Stimulated activated naive B cell treated with anti-CD40 and anti-IgM and Interleukin-4, amounts not matched to agents 10 μg/mL and 1 μg/mL and 100 μg/mL, for 72 hours (primary cell): ENCODE data around the gene ACE.
A peak's percentile ranks its signal among the peaks of the same experiment; 100 is the strongest.

ENCODE experiments used
- ATAC-seq, 2 donors: fragments of 150-1000 bp; cut with Tn5 transposase; replicated peaks; 2 replicates each; pipeline ENCODE4 v1.10.0; 2021; ENCODE audit warnings: moderate library complexity in 1 of 2
- DNase-seq: peaks from one replicate; pipeline ENCODE4 v3.0.0; 2021
- H3K27ac Mint-ChIP-seq: one replicate; pipeline ENCODE4 v1.8.0; 2022; ENCODE audit warnings: mild to moderate bottlenecking, mixed read lengths
- H3K27me3 Mint-ChIP-seq, 2 donors: one replicate each; pipeline ENCODE4 v1.8.0; 2022; ENCODE audit warnings: mixed read lengths in 2 of 2
- H3K36me3 Mint-ChIP-seq, 2 donors: one replicate each; pipeline ENCODE4 v1.8.0; 2022; ENCODE audit warnings: mixed read lengths in 2 of 2, mild to moderate bottlenecking in 1 of 2
- H3K4me1 Mint-ChIP-seq, 2 donors: one replicate each; pipeline ENCODE4 v1.8.0; 2022; ENCODE audit warnings: mixed read lengths in 2 of 2, mild to moderate bottlenecking in 1 of 2
- H3K4me3 Mint-ChIP-seq, 2 donors: one replicate each; pipeline ENCODE4 v1.8.0; 2022; ENCODE audit warnings: mild to moderate bottlenecking in 2 of 2, mixed read lengths in 2 of 2, moderate library complexity in 1 of 2
- H3K9me3 Mint-ChIP-seq, 2 donors: one replicate each; pipeline ENCODE4 v1.8.0; 2022; ENCODE audit warnings: mixed read lengths in 2 of 2, mild to moderate bottlenecking in 1 of 2

Gene ACE

DNA sequence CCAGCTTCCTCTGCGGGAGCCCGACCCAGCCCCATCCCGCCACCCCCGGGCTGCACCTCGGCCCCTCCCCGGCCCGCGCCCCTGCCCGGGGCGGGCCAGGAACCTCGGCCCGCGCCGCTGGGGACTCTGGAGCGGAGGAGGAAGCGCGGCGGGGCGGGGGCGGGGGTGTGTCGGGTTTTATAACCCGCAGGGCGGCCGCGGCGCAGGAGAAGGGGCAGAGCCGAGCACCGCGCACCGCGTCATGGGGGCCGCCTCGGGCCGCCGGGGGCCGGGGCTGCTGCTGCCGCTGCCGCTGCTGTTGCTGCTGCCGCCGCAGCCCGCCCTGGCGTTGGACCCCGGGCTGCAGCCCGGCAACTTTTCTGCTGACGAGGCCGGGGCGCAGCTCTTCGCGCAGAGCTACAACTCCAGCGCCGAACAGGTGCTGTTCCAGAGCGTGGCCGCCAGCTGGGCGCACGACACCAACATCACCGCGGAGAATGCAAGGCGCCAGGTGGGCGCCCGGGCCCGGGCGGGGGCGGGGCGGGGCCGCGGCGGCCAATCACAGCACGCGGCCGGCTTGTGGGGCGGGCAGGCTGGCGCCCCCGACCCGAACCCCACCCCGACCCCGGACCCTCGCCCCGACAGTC lies at the start of gene ACE:
TSS of gene ACE (plus strand) at position 208 of the 626 bp plus-strand sequence. CDS start at position 242, 34 bp downstream.
- Mint-ChIP-seq H3K4me1 (peaks cover 30 to 39% of the 10 kb centered on the region in 2 donors), H3K27ac (peak within 1 kb of the TSS; percentile 42), H3K9me3 (no peaks in the 10 kb centered on the region), H3K27me3 (peaks cover 42 to 46% of the 10 kb centered on the region in 2 donors), H3K36me3 (no peaks in the 10 kb centered on the region), H3K4me3 (peak within 1 kb of the TSS; percentile 87 to 88)
- DNase-seq: no peak
- peak; percentile 59 to 71 for ATAC-seq

DNA sequence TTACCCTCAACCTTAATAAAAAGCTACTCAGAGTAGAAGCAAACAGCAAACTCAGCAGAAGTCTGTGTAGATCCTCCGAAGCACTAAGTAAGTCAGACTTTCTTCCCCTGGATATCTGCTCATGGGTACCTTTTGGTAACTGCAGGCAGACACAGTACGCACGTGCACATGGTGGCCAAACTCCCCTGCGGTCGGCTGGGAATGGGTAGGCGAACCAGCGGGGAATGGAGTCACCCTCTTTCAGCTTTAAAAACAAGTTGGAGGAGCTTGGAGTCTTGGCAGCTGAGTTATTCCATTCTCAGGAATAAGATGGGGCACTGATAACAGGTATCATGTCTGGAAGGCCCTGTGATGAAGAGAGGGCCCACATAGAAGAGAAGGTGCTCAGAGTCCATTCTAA lies 47.1 kb upstream of the ACE start:
- ATAC-seq (no peak), DNase-seq (no peak)
- Mint-ChIP-seq H3K9me3 (no peaks in the 10 kb centered on the region), H3K27me3 (peaks cover 14 to 16% of the 10 kb centered on the region in 2 donors), H3K27ac (no peak overlapping the region), H3K4me3 (no peak overlapping the region), H3K36me3 (peaks cover 9 to 24% of the 10 kb centered on the region in 2 donors), H3K4me1 (peaks cover 15 to 31% of the 10 kb centered on the region in 2 donors)

DNA sequence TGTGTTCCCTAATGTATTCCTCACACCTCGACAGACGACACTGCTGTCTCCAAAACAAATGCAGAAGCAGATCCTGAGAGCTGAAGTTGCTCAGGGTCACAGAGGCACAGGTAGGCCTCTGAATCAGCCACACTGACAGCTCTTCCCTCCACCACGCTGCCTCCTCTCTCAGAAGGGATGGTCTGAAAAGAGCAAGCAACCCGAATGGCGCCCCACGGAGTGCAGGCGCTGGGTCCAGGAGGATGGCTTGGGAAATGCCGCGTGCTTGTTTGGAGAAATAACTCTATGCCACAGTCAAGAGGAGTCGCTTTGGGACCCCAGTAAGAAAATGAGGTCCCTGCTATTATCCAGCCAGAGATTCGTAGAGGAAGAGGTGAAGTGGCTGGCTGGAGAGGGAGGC lies 46.6 kb upstream of the ACE start:
- no peak overlapping the region for H3K4me3 Mint-ChIP-seq
- DNase-seq (no peak), ATAC-seq (no peak)
- H3K4me1 Mint-ChIP-seq: peaks cover 18 to 36% of the 10 kb centered on the region in 2 donors
- peaks cover 14 to 16% of the 10 kb centered on the region in 2 donors for H3K27me3 Mint-ChIP-seq
- no peak overlapping the region for H3K27ac Mint-ChIP-seq
- H3K36me3 Mint-ChIP-seq: peaks cover 12 to 28% of the 10 kb centered on the region in 2 donors
- H3K9me3 Mint-ChIP-seq: no peaks in the 10 kb centered on the region

DNA sequence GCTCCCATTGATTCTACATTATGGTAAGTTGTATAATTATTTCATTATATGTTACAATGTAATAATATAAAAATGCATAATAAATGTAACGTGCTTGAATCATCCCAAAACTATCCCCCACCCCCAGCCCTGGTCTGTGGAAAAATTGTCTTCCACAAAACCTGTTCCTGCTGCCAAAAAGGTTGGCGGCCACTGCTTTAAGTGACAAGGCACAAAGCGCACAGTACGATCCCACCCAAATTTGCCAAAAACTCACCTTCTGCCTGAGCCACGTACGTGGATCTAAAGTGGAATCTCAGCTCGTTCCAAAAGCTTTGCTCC lies 45.3 kb upstream of the ACE start:
- peaks cover 14 to 18% of the 10 kb centered on the region in 2 donors for H3K27me3 Mint-ChIP-seq
- H3K36me3 Mint-ChIP-seq: peaks cover 15 to 37% of the 10 kb centered on the region in 2 donors
- no peaks in the 10 kb centered on the region for H3K9me3 Mint-ChIP-seq
- no peak for ATAC-seq
- no peak for DNase-seq
- no peak overlapping the region for H3K27ac Mint-ChIP-seq
- H3K4me3 Mint-ChIP-seq: no peak overlapping the region
- peaks cover 19 to 36% of the 10 kb centered on the region in 2 donors for H3K4me1 Mint-ChIP-seq

DNA sequence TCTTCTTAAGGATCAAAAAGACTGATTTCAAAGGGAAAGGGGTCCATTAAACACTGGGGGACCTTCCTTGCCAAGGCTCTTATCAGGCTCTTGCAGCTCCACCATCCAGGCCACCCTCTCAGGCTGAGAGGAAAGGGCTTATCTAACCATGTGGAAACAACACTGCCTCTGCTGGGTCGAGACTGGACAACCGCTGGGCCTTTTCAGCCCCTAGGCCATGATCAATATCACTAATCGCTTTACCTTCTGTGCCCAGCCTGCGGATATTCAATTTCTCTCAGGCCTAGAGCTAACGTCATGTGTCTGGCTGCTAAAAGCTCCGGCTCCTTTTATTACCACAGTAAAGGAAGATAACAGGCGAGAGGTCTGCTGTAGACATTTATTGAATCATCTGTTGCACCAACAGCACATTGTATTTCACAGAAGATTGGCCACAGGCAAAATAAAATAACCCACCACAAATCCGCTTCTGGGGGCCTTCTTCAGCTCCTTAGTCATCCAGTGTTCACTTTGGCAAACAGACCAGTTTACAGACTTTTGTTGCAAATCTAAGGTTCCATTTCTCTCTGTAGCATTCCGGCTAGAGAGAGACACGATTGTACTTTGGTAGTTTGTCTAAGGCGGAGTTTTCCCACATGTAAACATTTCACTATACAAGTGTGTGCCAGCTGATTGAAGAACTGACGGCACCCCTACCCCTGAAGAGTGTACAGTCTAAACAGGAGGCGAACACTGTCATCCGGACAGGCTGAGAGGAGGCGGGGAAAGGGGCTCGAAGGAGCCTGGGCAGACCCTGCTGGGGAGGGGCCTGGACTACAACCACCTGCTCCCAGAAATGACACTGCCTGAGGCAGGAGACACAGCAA lies 44.7 kb upstream of the ACE start:
- DNase-seq (no peak), ATAC-seq (no peak)
- H3K9me3 Mint-ChIP-seq: no peaks in the 10 kb centered on the region
- peaks cover 14 to 24% of the 10 kb centered on the region in 2 donors for H3K27me3 Mint-ChIP-seq
- peaks cover 13 to 30% of the 10 kb centered on the region in 2 donors for H3K4me1 Mint-ChIP-seq
- H3K27ac Mint-ChIP-seq: no peak overlapping the region
- H3K36me3 Mint-ChIP-seq: peaks cover 15 to 39% of the 10 kb centered on the region in 2 donors
- H3K4me3 Mint-ChIP-seq: no peak overlapping the region

DNA sequence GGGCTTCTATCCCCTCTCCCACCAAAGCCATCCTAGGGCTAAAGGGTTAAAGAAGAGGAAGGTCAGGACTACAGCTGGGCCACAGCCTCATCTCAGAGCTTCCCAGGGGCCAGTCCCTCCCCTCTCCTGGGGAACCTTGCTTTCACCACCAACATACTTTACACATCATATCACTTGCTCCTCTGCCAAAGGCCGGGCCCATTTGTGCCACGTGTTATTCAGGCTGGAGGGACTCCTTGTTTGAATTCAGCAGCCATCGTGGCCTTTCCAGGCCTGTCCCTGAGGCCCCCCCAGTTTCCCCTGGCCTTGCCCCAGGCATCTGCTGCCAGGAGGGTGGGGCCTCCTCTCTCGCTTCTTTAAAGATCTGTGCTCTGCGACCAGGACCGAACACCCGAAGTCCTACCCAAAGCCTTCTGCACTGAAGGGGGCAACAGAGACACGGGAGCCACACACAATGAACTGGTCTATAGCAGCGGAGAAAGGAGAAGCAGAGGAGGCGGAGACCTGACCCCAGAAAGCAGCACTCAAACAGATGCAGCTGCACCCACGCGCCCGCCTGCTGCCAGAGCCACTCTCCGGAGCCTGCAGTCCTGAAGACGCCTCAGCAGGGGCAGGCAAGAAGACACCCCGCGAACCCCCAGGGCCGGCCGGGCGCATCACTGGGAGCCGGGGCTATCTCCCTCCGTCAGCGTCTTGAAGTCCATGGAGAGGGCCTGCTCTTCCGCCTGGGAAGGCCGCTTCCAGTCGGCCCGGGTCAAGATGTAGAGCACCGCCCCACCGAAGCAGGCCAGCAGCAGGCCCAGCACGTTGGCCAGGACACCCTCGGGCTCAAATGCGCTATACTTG lies 42.9 kb upstream of the ACE start:
- ATAC-seq: peak; percentile 54 to 55
- Mint-ChIP-seq H3K4me3 (no peak overlapping the region), H3K4me1 (peaks cover 11 to 33% of the 10 kb centered on the region in 2 donors), H3K36me3 (peaks cover 15 to 39% of the 10 kb centered on the region in 2 donors), H3K27me3 (peaks cover 14 to 31% of the 10 kb centered on the region in 2 donors), H3K9me3 (no peaks in the 10 kb centered on the region), H3K27ac (no peak overlapping the region)
- DNase-seq: no peak

DNA sequence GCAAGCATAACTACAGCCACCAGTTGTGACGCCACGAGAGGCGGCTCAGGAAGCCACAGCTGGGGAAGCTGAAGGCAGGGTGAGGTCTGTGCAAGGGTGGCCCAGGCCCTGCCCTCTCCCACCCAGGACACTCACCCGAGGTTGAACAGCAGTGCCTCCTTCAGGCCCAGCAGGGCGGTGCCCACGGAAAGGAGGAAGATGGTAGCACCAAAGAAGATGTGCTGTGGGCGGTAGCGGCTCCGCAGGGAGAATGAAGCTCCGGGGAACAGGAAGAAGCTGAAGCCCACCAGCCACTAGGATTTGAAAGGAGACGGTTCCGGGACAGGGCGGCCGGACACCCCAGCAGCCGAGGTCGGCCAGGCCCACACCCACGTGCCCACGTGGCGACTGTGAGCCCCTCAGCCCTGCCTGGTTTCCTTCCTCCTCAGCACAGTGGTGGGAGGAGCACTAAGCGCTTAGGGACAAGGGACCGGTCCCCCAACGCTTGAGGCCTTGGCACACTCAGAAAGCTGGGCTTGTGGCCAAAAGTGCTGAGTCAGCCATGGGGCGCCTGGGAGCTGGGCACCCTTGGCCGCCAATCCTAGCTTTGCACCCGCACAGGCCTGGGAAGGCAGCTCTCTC lies 41.8 kb upstream of the ACE start:
- Mint-ChIP-seq H3K36me3 (peaks cover 15 to 39% of the 10 kb centered on the region in 2 donors), H3K27ac (peak overlapping the region; percentile 42), H3K4me3 (no peak overlapping the region), H3K9me3 (no peaks in the 10 kb centered on the region), H3K4me1 (peaks cover 18 to 44% of the 10 kb centered on the region in 2 donors), H3K27me3 (peaks cover 14 to 31% of the 10 kb centered on the region in 2 donors)
- ATAC-seq (peak; percentile 47 to 49), DNase-seq (no peak)

DNA sequence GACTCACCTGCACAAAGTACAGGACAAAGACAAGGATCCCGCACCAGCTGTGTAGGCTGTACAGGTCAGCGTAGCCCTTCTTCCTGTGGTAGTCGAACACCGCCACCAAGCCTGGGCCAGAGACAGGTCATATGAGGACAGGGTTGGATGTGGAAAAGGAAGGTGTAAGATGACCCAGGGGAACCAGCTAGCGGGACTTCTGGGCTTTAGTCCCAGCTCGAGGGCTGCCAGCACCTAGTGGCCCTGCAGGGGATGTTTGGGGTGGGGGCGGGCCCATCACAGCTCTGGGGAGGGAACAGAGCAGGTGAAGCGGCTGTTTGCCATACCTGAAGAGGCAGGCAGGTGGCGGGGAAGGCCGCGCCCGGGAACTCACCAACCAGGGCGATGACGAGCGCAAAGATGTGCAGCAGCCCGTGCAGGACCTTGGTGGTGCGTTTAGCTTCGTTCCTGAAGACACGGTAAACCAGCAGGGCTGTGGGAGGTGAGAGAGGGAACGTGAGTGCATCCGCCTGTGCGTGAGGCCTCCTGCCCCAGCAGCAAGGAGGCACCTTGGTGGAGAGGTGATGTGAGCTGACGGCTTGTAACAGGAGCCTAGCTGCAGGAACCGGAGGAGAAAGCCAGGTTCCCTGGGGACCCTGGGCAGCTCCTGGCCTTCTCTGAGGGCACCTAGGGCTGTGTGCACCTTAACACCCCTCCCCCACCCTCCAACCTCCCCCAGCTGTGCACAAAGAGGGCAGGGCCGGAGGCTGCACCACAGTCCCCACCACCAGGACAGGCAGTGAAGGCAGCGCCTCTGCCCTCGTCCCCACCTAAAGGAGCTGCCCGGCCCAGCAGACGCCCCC lies 41.0 kb upstream of the ACE start:
- peaks cover 25 to 52% of the 10 kb centered on the region in 2 donors for H3K4me1 Mint-ChIP-seq
- H3K27ac Mint-ChIP-seq: peak overlapping the region; percentile 42
- DNase-seq (no peak), ATAC-seq (peak in 1 of 2 donors; percentile 29)
- peaks cover 14 to 31% of the 10 kb centered on the region in 2 donors for H3K27me3 Mint-ChIP-seq
- H3K4me3 Mint-ChIP-seq: no peak overlapping the region
- no peaks in the 10 kb centered on the region for H3K9me3 Mint-ChIP-seq
- H3K36me3 Mint-ChIP-seq: peaks cover 15 to 39% of the 10 kb centered on the region in 2 donors

DNA sequence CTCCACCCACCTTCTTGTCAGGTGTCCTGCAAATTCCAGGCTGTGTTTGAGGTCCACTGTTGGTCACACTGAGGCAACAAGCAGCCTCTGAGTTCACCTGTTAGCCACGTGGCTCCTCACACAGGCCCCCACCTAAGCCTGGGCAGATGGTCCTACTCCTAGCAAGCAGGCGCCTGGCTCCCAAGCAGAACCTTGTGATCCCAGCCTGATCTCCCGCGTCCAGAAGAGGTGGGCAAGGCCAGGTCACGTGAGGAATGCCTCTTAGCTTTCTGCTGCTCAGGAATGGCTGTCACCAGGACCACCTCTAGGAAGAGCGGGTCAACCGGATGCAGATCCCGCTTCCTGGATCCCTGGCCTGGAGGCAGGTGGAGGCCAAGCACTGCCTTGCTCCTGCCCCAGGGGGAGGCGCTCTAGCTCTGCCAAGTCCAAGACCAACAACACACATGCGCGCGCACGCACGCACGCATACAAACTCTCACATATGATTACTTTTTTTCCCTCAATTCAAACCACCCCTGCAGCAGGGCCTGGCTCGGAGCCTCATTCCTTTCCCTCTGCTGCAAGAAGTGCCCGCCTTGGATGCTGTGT lies 40.2 kb upstream of the ACE start:
- H3K9me3 Mint-ChIP-seq: no peaks in the 10 kb centered on the region
- peaks cover 27 to 53% of the 10 kb centered on the region in 2 donors for H3K4me1 Mint-ChIP-seq
- no peak for ATAC-seq
- peaks cover 14 to 31% of the 10 kb centered on the region in 2 donors for H3K27me3 Mint-ChIP-seq
- H3K27ac Mint-ChIP-seq: no peak overlapping the region
- peaks cover 15 to 39% of the 10 kb centered on the region in 2 donors for H3K36me3 Mint-ChIP-seq
- no peak for DNase-seq
- H3K4me3 Mint-ChIP-seq: no peak overlapping the region

DNA sequence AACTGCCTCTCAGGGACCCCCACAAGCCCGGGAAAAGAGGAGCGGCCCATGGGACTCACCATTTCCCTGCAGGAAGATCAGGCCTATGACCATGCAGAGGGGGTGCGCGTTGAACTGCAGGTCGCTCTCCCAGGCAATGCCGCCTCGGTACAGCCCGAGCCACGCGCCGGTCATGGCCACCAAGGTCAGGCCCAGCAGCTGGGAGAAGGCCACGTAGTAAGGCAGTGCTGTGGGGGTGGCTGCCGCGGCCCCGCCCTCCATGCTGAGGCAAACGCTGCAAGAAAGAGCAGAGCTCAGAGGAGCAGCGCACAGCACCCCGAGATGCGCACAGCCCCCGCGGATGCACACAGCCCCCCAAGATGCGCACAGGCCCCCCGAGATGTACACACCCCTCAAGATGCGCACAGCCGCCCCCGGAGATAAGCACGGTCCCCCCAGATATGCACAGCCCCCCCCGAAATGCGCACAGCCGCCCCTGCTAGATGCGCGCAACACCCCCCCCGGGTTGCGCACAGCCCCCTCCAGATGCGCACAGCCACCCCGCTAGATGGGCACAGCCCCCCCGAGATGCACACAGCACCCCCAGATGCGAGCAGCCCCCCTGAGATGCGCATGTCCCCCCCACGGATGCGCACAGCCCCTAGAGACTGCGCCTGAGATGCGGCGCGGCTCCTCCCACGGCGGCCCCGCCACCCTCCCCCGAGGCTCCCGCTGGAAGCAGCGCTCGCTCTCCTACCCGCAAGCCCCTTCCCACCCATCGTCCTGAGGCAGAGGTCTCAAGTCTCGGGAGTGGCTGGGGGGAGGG lies 39.4 kb upstream of the ACE start:
- no peak overlapping the region for H3K27ac Mint-ChIP-seq

DNA sequence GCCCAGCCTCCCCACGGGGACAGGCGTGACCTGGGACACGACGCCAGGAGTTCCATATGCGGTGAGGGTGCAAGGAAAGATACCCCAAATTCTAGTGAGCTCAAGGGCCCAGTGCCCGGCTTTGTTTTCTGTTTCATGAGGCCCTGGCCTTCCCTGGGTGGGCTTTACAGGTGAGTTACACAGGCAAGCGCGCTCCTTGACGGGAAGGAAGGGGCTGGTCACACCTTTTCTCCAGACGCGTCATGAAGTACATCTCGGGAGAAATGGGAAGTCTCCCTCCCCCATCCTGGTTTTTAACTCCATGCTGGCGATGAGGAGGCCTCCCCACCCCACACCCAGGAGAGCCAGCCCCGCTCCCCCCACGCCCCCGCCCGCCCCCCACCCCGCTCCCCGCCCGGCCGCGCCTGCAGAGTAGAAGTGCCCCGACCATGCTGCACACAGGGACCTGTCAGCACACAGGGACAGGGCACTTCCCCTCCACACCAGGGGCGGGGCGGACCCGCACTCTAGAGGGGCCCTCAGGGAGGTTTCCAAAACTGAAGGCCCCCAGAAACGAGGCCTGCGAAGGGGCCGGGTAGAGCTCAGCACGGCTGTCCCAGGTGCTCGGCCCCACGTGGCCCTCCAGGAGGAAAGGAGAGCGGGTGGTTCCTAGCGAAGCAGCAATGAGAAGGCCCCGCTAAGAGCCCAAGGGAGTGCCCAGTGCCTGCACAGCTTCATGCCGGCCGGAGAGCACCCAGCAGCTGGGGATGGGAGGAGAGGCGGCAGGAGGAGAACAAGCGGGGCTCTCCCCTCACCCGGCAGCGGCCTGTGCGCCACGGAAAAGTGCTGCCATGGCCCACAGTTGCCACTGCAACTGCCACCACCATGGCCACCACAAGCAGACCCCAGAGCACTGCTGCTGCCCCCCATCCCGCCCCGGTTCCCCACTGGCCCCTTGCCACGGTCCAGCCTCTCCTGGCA lies 38.5 kb upstream of the ACE start:
- Mint-ChIP-seq H3K4me3 (peak overlapping the region in 1 of 2 donors; percentile 4), H3K27me3 (peaks cover 9 to 26% of the 10 kb centered on the region in 2 donors), H3K27ac (no peak overlapping the region), H3K4me1 (peaks cover 29 to 60% of the 10 kb centered on the region in 2 donors), H3K36me3 (peaks cover 11 to 27% of the 10 kb centered on the region in 2 donors), H3K9me3 (no peaks in the 10 kb centered on the region)
- no peak for DNase-seq
- no peak for ATAC-seq

More for the DNA sequence above, 39.4 kb upstream of the ACE start:
- H3K4me3 Mint-ChIP-seq: no peak overlapping the region
- peaks cover 15 to 35% of the 10 kb centered on the region in 2 donors for H3K36me3 Mint-ChIP-seq
- no peaks in the 10 kb centered on the region for H3K9me3 Mint-ChIP-seq
- H3K27me3 Mint-ChIP-seq: peaks cover 12 to 31% of the 10 kb centered on the region in 2 donors
- peaks cover 29 to 55% of the 10 kb centered on the region in 2 donors for H3K4me1 Mint-ChIP-seq
- ATAC-seq: no peak
- DNase-seq: no peak
